Erythroblast (primary cell): ENCODE measurements around the gene CEP41.

Source experiments
- GATA1 ChIP-seq: IDR thresholded peaks from 2 replicates; pipeline ENCODE4 v1.6.1; 2011; ENCODE audit warnings: low read depth, mild to moderate bottlenecking, control low read depth, low read length, moderate library complexity
- POLR2A ChIP-seq: IDR thresholded peaks from 2 replicates; pipeline ENCODE4 v1.6.1; 2011; ENCODE audit warnings: mild to moderate bottlenecking, low read length

DNA sequence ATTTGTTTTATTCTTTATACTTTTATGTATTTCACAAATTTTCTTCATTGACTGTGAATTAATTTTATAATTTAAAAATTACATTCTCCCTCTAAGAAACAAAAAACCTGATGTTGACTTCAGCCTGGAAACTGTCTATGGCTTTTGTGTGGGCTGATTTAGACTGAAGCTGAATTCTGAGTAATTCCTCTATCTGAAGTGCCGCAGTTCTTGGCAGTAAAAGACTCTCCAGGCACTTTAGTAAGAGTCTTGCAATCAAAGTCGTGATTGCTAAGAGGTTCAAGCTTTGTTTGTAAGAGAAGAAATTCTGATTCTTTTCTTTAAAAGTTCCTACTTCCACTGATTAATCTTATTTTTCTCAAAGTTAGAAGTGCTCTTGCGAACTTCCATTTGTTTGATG lies 3.4 kb upstream of the CEP41 start:
- TF ChIP-seq POLR2A, result no peak
- TF ChIP-seq GATA1, result no peak
